Measurements from ENCODE around the gene C9orf40.

The C9orf40 gene

GRCh38 chr9:74940600-74940999 lies 12.1 kb downstream of the C9orf40 start:
- peak; percentile 31 for DNase-seq

DNA sequence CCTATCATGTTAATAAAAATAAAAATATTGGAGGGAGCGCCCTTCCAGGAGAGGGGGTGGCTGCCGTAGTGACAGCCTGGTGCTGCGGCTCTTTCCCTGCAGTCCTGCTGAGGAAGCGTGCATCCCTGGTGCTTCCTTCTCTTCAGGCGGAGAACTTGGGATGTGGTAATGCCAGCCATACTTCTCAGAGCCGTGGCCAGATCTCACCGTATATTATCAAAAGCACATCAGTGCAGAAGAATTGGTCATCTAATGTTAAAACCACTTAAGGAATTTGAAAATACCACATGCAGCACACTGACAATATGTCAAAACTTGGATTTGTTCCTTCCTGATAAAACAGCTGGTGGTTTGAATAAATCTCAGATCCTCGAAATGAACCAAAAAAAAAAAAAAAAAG lies 17.7 kb downstream of the C9orf40 start:
- peak; percentile 43 for DNase-seq

DNA sequence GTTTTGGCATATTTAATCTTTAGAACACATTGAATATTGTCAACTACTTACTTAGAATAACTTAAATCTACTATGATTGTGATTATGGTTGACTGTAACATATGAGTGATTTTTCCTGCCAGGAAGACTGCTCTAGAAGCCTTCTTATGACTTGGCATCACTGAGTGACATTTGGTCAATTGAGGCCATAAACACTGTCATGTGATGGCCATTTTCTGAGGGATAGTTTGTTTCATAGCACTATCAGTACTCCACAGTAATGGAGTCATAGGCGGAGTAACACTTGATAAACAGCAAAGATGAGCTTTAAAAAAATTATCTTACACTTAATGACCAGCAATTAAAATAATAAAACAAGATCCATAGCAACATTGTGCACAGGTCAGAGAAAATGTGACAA lies 31.0 kb downstream of the C9orf40 start:
- no peak for DNase-seq

DNA sequence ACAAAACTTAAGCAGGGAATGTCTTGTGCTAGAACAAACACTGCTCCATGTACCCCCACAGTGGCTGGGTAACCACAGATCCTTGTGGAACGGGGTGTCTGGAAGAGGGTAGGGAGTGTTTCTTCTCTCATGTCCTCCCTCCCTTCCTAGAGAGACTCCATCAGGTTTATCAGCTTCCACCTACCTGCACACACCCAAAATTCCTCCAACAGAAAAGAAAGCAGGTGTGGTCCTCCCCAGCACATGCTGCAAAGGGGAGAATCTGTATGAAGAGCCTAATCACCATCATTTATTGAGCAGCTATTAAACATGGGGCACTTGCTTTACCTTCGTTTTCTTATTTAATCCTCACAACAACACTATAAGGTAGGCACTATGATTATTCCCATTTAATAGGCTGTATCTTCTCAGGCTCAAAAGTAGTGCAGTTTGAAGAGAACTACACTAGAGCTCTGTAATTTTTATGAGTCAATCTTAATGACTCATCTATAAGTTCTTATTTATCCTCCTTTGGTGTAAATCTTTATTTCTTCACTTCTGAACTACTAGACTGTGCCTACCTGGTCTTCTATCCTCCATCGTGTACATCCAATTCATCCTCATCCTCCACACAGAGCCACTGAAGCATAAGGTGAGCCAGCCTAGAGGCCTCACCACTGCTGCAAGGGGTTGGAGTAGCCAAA lies 31.6 kb downstream of the C9orf40 start:
- no peak for DNase-seq

DNA sequence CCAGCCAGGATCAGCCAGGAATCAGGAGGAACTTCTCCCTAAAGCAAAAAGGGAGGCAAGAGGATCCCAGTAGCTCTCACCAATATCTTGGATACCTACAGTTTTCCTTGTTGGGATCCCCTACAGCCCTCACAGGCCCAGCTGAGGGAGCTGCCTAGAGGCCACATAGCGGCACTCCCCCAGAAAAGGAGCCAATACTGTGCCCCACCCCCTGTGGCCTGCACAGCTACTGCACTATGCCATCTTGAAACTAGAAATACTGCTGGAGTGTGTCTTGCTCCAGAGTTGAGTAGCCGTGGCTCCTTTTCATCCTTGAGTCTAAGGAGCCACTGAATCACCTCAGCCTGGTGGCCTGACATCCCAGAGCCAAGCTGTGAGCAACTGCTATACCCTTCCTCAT lies 42.7 kb downstream of the C9orf40 start:
- no peak for DNase-seq

- DNase-seq = no peak
Measured at GRCh38 chr9:74908665-74909064, 44.0 kb downstream of the C9orf40 start.

DNA sequence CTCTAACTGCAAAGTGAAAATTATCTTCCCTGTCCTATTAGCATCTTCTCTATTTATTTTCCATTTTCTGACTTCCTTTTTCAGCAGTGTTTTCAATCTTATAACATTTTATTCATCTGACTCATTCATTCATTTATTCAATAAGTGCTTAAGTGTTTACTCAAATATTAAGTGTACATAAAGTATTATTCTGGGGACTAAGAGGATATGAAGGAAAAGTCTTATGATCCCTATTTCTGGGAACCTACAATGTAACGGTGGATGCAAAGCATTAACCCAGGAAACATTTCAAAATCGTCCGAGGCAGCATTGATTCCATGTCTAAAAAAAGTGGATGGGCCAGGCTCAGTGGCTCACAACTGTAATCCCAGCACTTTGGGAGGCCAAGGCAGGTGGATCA lies 45.6 kb downstream of the C9orf40 start:
- no peak for DNase-seq

- no peak for DNase-seq
Measured at GRCh38 chr9:74901001-74901400, 51.7 kb downstream of the C9orf40 start.
